NAMALWA (cell line): ENCODE measurements around the gene CDK5R1.

Experiments used
- DNase-seq: peaks from one replicate; pipeline ENCODE4 v3.0.0-alpha.2; 2015; ENCODE audit warnings: low spot score

The CDK5R1 gene

DNA sequence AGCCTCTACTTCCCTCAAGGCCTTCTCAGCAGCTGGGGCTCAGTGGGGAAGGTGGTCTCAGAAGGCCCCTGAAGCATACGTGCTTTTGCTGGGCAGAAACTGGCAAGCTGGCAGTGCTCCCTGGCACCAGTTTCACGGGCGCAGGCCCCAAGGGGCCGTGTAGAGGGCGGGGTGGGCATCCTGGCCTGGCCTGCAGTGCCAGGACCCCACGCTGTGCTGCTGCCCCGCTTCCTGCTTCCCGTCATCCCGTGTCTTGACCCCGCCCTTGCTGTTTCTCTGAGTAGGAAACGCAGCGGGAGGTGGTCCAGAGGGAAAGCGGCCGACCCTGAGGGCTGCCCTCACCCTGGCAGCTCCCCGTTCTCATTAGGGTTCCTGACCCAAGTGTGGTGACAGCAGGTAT, 6.8 kb downstream of the CDK5R1 start:
- DNase-seq: no peak

DNA sequence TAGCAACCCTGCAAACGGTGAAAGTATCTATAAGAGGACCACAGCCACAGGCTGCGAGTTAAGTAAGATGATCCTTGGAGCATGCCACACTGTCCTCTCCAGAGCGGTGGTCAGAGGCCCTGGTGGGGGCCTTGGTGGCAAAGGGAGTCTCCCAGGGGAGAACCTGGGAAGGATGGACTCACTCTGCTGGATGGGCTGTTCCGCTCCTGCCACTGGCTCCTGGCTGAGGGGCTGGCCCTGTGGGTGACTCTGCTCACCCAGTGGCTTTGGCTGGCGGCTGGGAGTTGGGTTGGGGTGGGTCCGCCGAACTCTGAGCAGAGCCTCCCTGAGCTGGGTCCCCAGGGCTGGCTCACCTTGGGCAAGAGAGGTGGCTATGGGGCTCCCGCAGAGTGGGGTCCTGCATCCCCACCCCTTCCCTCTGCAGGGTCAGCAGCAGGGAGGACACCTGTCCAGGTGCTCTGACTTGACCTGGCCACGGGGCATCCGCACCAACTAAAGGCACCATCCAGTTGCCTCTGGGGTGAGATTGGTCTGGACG, 7.3 kb downstream of the CDK5R1 start:
- no peak for DNase-seq

DNA sequence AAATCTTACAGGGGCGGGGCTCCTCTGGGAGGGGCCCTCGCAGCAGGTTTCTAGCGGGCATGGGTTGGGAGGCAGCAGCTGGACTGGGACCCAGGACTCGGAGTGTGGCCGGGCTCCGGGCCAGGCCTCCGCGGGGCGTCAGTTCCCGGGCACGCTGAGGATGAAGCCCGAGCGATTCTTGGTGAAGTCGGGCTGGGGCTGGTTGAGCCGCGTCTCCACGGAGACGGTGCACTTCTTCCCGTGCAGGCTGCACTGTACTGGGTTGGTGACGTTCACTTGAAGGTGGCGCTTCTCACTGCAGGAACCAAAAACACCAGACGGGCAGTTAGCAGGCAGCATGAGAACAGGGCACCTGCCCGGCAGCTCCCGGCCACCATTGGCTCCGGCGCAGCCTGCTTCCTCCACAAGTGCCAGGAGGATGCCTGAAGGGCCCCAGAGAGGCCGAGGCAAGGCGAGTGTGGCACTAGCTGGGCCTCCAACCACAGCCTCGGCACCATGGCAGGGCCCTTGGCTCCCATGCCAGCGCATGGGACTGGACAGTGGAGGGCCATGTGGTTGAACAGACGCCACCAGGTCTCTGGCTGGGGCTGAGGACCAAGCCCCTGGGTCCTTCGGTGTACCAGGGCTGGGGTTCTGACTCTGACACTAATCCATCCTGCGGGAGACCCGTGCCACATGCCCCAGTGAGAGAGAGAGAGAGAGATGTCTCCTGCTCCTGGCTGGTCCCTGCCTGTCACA, 8.0 kb downstream of the CDK5R1 start:
- DNase-seq: no peak

DNA sequence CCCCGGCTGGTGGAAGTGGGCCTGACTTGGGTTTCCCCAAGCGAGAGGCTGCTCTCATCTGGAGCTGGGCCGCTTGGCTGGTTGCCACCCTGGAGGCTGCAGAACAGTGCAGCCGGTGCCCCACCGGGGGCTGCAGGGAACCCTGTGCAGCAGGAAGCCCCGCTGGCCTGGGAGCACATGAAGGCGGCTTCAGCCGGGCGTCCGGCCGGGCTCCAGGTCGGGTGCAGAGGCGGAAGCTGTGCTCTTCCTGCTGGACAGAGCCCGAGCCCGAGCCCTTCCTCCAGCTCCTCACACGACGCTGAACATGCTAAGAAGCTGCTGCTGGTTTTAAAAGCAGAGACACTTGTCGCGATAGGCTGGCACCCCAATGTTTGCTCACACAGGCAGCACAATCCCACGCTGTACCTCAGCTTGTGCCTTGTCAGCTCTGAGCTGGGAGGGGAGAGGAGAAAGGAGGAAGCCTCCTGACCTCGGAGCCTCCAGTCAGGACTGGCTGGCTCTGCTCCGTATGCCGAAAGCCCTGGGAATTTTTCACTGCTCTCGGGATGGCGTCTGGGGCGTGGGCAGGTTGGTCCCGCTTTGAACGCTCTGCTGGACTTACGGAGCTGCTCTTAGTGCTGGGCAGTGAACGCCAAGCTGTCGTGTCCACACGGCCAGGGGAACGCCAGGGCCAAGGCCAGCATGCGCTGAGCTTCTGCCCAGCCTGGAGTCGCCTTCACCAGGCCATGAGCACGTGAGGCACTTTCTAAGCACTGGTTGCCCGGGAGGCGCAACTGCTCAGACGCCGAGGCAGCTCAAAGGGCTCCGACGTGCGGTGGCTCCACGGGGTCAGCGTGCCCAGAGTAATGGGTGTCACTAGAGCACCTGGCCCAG, 8.8 kb downstream of the CDK5R1 start:
- no peak for DNase-seq

DNA sequence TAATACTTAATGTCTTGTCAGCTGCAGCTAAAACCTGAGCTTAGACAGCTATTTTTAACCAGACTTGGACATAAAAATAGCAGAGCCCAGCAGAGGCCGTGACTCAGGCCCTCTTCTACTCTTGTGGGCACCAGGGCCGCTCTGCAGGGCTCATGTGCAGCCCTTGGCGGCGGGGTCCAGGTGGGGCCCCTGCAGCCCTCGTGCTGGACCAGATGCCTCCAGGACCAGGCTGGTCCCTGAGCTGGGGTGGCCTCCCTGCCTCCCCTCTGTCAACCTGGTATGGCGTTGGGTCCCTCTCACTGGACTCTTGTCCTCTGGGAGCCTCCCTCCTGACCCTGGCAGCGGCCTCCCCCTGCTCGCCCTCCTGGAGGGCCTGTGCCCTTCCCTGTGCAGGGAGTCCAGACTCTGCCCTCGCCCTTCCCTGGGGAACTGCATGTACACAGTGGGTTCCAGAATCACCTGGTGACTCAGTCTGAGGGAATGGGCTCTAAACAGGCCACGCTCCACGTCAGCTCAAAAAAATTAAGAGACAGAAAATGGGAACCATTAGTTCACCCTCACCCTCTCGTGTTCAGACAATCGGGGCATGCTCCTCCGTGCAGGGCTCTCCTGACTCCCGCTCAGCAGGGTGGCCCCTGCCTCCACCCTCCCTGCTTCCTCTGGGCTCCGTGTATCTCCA, 9.7 kb downstream of the CDK5R1 start:
- DNase-seq: no peak

DNA sequence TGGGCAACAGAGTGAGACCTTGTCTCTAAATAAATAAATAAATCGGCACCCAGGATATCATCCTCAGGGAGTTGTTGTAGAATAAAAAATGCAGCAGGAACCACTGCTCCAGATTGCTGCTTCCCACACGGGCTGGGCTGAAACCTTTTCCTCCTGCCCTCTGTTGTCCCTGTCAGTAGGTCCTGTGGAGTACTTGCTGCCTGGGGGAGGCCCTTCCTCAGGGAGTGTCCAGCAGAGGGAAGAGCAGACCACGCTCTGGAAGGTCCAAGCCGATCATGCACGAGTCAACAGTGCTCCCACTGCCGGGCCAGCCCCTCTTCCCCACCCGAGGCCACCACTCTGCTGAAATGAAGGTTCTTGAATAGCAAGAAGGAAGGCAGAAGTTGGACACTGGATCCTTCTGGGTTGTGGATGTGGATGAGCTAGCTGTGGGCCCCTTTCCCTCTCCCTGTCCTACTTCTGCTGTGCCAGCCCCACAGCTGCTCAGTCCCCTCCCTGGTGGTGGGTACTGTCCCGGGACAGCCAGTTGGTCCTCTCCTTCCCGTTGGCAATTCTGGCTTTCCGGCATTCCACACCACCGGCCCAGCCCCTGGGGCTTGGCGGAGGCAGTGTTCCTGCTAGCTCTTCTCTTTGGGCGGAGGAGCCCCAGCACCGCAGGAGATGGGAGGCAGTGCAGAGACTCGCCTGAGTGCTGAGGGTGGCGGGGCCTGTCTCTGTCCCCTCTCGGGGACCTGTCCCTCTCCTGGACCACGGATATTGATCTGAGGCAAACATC, 10.8 kb downstream of the CDK5R1 start:
- DNase-seq: no peak

DNA sequence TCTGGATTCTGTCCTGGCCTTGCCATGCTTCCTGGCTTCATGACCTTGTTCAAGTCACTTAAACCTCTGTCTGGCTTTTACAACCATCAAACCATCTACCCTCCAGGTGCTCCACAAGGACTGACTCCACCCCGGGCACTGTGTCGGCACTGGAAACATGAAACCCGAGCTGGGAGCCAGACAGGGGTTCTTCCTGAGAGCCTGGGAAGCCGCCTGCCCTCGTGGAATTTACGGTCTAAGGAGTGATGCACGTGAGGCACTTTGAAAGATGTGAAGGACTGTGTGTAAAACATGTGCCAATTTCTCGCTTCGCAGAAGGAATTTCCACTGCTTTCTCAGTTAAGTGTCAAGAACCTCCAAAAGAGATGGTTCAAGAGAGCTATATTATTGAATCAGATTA, 11.6 kb downstream of the CDK5R1 start:
- no peak for DNase-seq

DNA sequence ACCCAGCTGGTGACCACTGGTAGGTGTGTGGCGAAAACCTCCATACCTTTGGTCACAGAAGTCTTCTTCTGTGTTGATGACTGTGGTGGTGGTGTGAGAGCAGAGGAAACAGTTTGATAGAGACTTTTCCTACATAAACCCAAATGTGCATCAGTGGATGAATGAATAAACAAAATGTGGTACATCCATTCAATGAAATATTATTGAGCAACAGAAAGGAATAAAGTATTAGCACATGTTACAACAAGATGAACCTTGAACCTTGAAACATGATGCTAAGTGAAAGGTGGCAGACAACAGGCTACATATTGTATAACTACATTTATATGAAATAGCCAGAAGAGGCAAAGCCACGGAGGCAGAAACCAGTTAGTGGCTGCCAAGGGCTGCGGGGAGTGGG, 15.2 kb downstream of the CDK5R1 start:
- no peak for DNase-seq

DNA sequence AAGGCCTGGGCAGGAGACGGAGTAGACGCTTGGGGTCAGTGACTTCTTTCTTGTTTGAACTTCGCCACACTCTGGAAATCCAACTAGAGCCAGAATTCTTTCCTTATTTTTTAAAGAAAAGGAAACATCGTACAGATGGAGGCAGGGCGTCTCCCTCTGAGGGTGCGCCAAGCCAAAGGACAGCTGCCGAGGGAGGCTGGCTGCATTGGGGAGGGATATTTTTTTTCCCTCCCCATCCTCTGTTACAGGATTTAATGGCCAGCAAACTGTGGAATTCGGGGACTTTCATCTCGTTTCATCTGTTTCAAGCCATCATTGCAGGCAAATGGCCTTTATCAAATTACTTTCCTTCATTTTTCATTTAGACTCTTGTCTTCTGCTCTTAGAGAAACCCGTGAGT, 15.9 kb downstream of the CDK5R1 start:
- no peak for DNase-seq

DNA sequence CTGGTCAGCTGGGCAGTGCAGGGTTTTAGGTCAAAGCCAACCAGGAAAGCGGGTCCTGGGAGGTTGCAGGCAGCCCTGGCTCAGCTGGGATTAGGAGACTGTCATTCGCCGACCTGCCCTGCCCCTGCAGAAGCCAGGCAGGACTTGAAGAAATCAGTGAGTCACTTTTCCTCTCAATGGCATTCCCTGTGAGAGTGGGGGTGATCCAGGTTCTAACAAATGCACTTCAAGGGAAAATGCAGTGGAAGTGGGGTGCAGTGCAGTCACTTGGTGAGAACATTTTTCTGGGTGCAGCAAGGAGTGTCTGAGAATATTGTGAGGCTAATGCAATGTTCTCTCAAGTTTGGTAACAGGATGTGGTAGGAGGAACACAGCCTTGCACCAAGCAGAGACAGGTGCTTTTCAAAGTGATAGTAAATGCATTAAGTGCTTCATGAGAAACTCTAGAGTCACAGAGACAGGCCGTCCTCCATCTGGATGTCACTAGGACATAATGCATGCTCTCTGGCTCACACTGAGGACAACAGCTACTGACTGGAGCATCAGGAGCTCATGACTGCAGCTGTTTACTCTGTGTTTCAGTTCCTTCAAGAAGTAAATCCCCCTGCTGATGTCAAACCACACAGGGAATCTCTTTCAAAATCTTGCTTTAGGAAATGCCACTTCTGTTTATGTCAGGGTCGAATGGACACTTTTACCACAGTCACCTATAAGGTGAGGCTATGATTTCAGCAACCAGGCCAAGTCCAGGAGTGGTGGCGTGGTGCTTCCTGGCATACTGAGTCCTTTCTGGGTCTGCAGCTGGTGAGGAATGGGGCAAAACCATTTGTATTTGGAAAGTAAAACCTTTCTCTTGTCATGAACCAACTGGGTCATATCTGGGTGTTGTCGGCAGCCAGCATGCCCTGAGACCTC, 16.7 kb downstream of the CDK5R1 start:
- DNase-seq: peak; percentile 72

DNA sequence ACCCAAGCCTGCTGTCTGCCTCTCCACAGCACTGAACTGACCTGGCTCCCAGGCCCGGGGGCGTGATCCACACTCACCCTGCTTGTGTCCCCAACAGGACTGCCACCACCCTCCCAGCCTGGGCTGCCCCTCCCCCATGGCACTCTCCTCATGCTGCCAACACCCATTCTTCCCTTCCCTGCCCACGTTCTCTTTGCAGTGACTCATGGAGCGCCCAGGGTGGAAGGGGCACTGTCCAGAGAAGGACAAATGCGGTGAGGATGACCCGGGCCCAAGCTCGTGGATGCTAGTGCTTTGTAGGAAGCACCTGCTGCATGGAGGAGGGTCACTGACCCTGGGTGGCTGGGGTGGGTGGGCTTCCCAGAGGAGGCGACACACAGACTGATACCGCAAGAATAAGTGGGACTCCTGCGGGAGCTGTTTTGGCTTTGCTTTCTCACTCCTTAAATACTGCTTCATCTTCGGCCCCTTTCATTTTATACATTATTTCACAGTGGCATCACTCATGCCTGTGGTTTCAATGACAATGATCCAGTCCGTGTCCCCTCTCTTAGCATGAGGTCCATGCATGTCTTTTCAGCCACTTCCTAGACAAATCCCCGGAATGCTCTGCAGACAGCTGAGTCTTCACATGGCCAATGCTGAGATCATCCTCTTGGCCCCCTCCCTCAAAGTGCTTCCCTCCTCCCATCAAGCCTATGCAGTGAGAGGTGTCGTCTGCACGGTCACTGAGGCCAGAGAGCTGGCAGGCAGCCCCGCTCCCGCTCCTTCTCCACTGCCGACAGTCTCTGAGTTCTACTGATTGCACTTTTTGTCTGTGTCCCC, 17.6 kb downstream of the CDK5R1 start:
- DNase-seq: no peak

DNA sequence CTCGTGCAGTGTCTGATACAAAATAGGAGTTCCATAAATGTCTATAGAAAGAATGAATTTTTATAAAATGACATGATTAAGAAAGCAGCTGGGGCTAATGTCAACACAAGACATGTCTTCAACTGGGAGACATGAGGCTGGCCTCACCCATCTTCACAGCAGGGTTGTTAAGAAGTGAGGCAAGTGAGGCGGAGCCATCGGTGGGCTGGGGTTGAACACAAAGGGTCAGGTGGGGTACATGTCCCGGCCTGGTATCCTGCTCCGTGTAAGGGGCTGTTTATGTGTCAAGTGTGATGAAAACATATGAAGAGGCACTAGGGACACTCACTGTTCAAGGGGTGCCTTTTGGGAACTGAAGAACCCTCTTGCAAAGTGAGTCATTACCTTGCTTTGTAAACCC, 22.1 kb downstream of the CDK5R1 start:
- no peak for DNase-seq

DNA sequence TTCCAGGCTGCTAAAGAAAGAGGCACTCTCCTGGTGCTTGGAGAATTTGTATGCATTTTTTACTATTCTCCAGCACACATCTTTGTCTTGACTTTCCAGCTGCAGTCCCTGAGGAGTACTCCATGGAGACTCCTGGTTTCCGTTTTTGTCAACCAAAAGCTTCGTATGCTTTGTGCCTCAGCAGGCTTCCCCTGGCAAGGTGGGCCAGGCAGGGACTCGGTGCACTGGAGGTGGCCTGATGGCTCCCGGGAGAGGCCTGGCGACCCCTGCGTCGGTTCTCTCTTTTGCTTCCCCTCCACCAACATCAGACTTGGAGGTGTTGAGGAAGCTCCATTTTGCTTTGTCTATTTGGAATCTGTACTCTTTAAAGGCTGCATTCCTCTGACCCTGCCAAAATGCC, 23.7 kb downstream of the CDK5R1 start:
- DNase-seq: no peak

DNA sequence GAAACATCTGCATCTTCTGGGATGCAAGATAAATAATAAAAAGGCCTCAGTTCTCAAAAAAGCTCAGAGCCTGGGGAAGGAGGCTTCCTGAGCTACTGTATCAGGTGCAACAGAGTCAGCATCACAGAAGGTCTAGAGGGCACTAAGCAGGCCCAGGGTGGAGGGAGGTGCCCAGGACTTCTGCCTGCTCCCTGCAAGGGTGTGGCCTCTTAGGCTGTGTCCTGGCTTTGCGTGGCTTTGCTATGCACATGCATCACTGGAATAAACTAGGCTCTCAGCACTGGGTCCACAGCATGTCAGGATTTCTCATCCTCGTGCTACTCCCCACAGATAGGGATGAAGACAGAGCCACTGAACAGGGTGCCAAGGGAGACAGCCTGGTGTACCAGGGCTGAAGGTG, 25.5 kb downstream of the CDK5R1 start:
- no peak for DNase-seq

DNA sequence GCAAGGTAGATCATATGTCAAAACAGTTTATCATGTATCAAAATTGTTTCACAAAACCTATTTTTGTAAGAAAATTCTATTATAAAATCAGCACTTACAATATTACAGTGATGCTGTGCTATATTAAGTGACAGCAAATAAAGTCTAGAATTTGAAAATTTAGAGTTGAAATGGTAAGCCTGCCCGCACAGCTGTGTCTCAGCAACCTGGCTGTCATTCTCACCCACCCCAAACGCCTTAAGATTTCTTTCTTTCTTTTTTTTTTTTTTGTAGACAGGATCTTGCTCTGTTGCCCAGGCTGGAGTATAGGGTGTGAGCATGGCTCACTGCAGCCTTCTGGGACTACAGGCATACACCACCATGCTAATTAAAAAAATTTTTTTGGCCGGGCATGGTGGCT, 26.8 kb downstream of the CDK5R1 start:
- no peak for DNase-seq

DNA sequence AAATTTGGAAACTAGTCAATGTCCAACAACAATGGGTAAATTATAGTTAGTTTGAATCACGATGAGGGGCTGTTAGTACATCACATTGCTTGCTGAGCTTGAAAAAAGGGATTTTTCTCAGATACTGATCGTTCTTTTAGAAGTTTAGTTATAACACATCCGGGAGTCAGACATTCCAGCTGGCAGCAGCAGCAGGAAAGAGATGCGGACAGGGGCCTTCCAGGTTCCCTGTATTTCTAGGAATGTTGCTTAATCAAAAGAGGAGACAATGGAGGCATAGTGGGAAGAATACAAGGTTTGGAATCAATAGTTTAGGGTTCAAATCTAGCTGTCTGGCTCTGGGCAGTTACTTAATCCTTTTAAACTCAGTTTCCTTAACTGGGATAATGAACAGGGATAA, 27.8 kb downstream of the CDK5R1 start:
- DNase-seq: no peak

DNA sequence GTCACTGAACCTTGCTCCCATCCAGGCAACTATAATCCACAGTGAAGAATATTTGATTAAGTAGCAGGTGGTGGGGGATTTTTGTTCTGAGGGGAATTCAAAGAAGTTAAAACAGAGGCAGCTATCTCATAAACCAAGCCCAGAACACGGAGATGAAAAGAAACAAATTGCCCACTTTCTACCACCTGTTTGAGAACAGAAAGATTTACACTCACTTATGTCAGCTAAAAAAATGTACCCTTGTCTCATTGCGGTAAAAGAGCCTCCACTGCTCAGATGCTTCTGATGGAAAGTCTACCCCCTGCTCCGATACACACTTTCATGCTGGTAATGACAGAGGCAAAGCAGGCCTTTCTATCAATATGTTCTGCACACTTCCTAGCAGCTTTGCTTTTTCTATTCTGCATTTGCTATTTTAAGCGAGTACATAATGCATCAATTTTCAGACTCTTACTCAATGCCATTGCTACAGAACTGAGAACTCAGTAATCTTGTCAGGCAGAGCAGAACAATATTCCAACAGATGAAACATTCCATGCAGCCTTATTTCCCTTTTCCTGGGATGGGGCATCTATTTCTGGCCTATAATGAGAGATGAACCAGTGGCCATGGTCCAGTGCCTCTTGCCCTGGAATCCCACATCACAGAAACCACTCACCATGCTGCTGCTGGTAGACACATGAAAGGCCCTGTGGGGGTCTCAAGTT, 29.0 kb downstream of the CDK5R1 start:
- no peak for DNase-seq

DNA sequence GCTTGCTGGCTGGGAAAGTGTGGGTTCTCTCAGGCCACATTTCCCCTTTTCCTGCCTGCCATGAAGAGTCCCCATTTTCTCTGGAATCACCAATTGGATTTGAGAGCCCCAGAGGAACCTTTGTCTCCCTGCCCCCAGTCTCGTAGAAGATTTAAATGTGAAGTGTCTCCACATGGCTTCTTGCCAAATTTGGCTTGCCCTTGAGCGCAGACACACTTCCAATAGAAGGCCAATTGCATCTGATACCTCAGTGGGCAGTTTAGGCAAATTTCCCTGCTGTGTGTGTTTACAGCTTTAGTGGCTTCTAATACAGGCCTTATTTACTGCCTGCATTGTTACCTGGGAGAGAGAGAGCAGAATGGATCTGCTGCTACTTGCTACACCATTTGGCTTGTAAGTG, 29.7 kb downstream of the CDK5R1 start:
- DNase-seq: no peak
